Retinal pigment epithelial cell (primary cell): ENCODE results near the gene HEPH.
A peak's percentile ranks its signal among the peaks of the same experiment; 100 is the strongest.
"Not testable (repeated sequence)": the region's sequence is repeated elsewhere in the genome, so short reads cannot be mapped to it uniquely, and the experiment has no call there.

Source experiments
- DNase-seq: peaks from one replicate; pipeline ENCODE4 v3.0.0-alpha.2; 2010; ENCODE audit warnings: low read depth
- H3K4me3 ChIP-seq: 2 replicates; pipeline ENCODE4 v1.5.1; 2011; ENCODE audit warnings: mild to moderate bottlenecking, low read length, control low read depth, moderate library complexity
- TF ChIP-seq, protein P1 (sequence below): conservative IDR thresholded peaks from 2 replicates; pipeline ENCODE4 v1.5.1; 2011; ENCODE audit warnings: low read depth, low read length, control low read depth, inconsistent platforms

Gene HEPH, protein sequence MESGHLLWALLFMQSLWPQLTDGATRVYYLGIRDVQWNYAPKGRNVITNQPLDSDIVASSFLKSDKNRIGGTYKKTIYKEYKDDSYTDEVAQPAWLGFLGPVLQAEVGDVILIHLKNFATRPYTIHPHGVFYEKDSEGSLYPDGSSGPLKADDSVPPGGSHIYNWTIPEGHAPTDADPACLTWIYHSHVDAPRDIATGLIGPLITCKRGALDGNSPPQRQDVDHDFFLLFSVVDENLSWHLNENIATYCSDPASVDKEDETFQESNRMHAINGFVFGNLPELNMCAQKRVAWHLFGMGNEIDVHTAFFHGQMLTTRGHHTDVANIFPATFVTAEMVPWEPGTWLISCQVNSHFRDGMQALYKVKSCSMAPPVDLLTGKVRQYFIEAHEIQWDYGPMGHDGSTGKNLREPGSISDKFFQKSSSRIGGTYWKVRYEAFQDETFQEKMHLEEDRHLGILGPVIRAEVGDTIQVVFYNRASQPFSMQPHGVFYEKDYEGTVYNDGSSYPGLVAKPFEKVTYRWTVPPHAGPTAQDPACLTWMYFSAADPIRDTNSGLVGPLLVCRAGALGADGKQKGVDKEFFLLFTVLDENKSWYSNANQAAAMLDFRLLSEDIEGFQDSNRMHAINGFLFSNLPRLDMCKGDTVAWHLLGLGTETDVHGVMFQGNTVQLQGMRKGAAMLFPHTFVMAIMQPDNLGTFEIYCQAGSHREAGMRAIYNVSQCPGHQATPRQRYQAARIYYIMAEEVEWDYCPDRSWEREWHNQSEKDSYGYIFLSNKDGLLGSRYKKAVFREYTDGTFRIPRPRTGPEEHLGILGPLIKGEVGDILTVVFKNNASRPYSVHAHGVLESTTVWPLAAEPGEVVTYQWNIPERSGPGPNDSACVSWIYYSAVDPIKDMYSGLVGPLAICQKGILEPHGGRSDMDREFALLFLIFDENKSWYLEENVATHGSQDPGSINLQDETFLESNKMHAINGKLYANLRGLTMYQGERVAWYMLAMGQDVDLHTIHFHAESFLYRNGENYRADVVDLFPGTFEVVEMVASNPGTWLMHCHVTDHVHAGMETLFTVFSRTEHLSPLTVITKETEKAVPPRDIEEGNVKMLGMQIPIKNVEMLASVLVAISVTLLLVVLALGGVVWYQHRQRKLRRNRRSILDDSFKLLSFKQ

DNA sequence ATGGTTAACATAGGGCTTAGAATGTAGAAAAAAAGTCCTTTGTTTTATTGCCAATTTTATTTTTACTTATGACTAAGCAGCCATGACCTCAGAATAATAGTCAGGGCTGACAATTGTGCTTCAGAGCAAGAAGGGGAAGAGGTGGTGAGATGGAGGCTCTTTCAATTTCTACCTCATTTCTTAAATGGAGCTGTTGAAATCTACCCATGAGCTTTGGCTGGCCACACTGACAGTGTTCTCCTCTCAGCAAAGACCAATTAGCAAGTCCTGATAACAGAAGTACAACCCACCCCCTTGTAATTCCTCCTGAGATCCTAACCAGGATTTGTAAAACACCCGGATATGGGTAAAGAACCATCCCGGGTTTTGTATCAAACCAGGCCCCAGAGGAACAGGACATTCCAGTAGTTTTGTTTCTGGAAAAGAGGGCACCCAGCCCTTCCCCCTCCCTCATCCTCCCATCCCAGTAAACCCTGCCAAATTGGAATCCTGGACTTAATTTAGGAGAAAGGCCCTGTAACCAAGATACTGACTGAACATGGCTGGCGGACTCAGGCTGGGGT lies at the start of gene HEPH:
TSS of gene HEPH (plus strand) at position 399 of the 563 bp plus-strand sequence. CDS start 6,324 bp downstream, outside the sequence.
- peak within 1 kb of the TSS; percentile 32 for H3K4me3 ChIP-seq

DNA sequence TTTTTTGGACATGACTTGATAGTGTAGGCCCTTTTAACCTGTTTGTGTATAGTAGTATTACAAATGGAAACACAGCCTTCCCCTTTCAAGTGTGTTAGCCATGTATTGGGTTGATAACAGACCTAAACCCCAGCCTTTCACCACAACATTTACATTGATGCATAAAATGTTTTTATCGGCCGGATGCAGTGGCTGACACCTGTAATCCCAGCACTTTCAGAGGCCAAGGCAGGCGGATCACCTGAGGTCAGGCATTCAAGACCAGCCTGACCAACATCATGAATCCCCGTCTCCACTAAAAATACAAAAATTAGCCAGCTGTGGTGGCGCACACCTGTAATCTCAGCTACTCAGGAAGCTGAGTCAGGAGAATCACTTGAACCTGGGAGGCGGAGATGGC lies 45.3 kb upstream of the HEPH start:
- not testable (repeated sequence) for H3K4me3 ChIP-seq, DNase-seq

More for the DNA sequence above, at the start of gene HEPH:
- DNase-seq, result no peak
- TF ChIP-seq, protein P1, sequence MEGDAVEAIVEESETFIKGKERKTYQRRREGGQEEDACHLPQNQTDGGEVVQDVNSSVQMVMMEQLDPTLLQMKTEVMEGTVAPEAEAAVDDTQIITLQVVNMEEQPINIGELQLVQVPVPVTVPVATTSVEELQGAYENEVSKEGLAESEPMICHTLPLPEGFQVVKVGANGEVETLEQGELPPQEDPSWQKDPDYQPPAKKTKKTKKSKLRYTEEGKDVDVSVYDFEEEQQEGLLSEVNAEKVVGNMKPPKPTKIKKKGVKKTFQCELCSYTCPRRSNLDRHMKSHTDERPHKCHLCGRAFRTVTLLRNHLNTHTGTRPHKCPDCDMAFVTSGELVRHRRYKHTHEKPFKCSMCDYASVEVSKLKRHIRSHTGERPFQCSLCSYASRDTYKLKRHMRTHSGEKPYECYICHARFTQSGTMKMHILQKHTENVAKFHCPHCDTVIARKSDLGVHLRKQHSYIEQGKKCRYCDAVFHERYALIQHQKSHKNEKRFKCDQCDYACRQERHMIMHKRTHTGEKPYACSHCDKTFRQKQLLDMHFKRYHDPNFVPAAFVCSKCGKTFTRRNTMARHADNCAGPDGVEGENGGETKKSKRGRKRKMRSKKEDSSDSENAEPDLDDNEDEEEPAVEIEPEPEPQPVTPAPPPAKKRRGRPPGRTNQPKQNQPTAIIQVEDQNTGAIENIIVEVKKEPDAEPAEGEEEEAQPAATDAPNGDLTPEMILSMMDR, result no peak

DNA sequence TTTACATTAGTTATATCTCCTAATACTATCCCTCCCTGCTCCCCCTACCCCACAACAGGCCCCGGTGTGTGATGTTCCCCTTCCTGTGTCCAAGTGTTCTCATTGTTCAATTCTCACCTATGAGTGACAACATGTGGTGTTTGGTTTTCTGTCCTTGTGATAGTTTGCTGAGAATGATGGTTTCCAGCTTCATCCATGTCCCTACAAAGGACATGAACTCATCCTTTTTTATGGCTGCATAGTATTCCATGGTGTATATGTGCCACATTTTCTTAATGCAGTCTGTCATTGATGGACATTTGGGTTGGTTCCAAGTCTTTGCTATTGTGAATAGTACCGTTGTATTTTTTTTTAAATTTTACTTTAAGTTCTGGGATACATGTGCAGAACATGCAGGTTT lies 42.7 kb upstream of the HEPH start:
- not testable (repeated sequence) for DNase-seq, H3K4me3 ChIP-seq

DNA sequence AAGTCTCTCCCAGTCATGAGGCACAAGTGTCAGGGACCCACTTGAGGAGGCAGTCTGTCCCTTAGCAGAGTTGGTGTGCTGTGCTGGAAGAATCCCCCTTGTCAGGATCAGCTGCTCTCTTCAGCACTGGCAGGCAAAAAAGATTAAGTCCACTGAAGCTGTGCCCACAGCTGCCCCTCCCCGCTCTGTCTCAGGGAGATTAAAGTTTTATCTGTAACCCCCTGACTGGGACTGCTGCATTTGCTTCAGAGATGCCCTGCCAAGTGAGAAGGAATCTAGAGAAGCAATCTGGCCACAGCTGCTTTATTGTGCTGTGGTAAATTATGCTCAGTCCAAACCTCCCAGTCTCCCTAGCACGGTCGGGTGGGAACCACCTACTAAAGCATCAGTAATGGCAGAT lies 37.4 kb upstream of the HEPH start:
- no peak overlapping the region for H3K4me3 ChIP-seq
- TF ChIP-seq, protein P1, result no peak
- DNase-seq, result no peak

DNA sequence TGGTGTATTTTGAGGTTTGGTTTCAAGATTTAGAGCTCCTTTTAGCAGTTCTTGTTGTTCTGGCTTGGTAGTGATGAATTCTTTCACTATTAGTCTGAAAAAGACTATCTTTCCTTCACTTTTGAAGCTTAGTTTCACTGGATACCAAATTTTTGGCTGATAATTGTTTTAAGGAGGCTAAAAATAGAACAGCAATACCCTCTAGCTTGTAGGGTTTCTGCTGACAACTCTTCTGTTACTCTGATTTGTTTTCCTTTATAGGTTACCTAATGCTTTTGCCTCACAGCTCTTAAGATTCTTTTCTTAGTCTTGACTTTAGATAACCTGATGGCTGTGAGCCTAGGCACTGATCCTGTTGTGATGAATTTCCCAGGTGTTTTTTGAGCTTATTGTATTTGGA lies 33.6 kb upstream of the HEPH start:
- H3K4me3 ChIP-seq, result no peak overlapping the region
- TF ChIP-seq, protein P1, result no peak
- no peak for DNase-seq

DNA sequence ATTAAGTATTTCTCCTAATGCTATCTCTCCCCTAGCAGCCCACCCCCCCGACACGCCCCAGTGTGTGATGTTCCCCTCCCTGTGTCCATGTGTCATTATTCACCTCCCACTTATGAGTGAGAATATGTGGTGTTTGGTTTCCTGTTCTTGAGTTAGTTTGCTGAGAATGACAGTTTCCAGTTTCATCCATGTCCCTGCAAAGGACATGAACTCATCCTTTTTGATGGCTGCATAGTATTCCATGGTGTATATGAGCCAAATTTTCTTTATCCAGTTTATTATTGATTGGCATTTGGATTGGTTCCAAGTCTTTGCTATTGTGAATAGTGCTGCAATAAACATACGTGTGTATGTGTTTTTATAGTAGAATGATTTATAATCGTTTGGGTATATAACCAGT lies 28.8 kb upstream of the HEPH start:
- not testable (repeated sequence) for DNase-seq, H3K4me3 ChIP-seq

DNA sequence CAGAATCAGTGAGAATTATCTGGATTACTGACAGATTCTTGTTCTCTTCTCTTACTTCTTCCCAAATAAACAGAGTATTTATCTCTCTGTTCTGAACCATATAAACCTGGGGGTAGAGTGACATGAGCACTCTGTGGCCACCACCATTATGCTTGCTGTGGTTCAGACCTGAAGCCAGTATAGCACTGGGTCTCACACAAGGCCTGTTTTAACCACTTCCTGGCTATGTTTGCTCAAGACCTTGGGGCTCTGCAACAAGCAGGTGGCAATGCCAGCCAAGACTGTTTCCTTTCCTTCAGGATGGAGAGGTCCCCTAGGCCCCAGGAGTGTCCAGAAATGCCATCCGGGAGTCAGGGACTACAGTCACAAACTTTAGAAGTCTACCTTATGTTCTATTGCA lies 21.7 kb upstream of the HEPH start:
- H3K4me3 ChIP-seq, result no peak overlapping the region
- no peak for DNase-seq
- TF ChIP-seq, protein P1, result no peak

DNA sequence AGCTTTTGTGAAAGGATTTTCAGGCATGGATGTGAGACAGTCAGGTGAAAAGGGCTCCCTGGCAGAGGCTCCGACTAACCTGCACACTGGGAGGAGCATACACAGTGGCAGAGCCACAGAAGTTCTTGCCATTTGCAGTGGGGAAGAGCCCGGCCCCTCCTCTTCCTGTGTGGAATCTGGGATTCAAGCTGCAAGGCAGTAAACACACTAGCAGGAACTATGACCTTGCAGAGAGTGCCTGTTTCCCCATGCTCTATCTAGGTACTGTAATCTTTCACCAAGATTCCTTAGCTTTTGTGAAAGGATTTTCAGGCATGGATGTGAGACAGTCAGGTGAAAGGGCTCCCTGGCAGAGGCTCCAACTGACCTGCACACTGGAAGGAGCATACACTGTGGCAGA lies 19.8 kb upstream of the HEPH start:
- TF ChIP-seq, protein P1, result no peak
- no peak for DNase-seq
- H3K4me3 ChIP-seq, result no peak overlapping the region
